ENCODE data around the gene STARD3.

Gene STARD3

DNA sequence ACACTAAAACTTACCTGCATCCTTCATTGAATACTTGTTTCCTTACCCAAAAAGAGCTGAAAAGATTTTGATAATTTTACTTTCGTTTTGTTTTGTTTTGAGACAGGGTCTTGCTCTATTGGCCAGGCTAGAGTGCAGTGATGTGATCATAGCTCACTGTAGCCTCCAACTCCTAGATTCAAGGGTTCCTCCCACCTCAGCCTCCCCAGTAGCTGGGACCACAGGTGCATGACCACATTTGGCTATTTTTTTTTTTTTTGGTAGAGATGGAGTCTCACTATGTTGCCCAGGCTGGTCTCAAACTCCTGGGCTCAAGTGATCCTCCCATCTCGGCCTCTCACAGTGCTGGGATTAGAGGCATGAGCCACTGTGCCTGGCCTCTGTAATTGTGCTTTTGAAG is 18.2 kb downstream of the STARD3 start:
- H3K4me3 ChIP-seq (ENCODE audit: low read depth, low read length): no peak overlapping the region
- TF ChIP-seq, protein P1, sequence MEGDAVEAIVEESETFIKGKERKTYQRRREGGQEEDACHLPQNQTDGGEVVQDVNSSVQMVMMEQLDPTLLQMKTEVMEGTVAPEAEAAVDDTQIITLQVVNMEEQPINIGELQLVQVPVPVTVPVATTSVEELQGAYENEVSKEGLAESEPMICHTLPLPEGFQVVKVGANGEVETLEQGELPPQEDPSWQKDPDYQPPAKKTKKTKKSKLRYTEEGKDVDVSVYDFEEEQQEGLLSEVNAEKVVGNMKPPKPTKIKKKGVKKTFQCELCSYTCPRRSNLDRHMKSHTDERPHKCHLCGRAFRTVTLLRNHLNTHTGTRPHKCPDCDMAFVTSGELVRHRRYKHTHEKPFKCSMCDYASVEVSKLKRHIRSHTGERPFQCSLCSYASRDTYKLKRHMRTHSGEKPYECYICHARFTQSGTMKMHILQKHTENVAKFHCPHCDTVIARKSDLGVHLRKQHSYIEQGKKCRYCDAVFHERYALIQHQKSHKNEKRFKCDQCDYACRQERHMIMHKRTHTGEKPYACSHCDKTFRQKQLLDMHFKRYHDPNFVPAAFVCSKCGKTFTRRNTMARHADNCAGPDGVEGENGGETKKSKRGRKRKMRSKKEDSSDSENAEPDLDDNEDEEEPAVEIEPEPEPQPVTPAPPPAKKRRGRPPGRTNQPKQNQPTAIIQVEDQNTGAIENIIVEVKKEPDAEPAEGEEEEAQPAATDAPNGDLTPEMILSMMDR (IDR thresholded peaks at IDR 0.05; ENCODE audit: control insufficient read depth, extremely low read depth, insufficient read depth): no peak
- no peak for DNase-seq (ENCODE audit: low read depth)

DNA sequence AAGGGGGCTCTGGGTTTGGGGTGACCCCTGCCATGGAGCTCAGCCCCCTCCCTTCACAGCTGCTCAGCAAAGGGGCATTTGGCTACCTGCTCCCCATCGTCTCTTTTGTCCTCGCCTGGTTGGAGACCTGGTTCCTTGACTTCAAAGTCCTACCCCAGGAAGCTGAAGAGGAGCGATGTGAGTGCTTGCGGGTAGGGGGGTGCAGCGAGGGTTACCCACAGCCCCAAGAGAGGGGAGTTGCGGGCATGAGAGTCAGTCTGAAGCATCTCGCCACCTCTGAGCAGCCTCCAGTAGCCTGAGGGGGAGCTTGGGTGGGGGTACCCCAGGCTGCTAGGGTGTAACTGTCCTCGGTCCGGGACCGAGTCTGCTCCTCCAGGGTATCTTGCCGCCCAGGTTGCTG is 21.4 kb downstream of the STARD3 start:
- TF ChIP-seq, protein P1 (IDR thresholded peaks at IDR 0.05; ENCODE audit: control insufficient read depth, extremely low read depth, insufficient read depth): no peak
- DNase-seq (ENCODE audit: low read depth): no peak
- no peak overlapping the region for H3K4me3 ChIP-seq (ENCODE audit: low read depth, low read length)

DNA sequence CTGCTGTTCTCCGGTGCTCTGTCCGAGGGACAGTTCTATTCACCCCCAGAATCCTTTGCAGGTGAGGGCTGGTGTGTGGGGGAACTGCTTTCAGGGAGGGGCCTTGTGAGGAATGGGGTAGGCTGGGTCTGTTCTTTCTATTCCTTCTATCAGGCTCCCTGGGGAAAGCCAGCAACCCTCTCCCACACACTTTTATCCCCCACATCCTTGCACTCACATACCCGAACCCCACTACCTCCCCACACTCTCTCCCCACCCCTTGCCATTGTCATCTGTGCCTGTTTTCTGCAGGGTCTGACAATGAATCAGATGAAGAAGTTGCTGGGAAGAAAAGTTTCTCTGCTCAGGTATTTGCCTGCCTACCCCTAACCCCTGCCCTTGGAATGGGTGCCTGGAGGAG is 21.8 kb downstream of the STARD3 start:
- no peak overlapping the region for H3K4me3 ChIP-seq (ENCODE audit: low read depth, low read length)
- DNase-seq (ENCODE audit: low read depth): no peak
- TF ChIP-seq, protein P1 (IDR thresholded peaks at IDR 0.05; ENCODE audit: control insufficient read depth, extremely low read depth, insufficient read depth): no peak

DNA sequence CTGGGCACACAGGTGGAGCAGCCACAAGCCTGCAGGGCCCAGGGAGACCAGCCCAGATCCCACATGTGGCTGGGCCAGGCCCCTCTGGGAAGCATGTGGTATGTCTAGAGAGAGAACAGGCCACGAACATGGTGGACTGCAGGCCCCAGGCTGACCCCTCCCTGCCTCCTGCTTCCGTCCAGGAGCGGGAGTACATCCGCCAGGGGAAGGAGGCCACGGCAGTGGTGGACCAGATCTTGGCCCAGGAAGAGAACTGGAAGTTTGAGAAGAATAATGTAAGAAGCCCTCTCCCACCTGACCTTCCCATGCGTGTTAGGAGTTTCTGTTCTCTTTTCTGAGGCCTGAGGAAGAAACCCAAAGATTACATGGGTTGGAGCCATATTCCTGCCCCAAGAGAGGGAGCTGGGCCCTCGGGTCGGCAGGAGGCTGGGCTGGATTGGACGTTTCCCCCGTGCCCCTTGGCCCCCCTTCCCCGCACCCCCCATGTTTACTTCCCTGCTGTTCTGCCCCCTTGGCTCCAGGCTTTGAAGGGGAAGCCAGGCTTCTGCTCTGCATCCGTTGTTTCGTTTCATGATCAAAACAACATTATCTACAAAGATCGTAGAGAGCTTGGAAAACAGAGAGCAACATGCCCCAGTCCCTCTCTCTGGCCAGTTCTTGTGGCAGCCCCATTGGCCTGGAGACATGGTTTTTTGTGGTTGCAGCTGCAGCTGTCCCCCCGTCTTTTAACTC is 22.5 kb downstream of the STARD3 start:
- DNase-seq (ENCODE audit: low read depth): no peak
- TF ChIP-seq, protein P1 (IDR thresholded peaks at IDR 0.05; ENCODE audit: control insufficient read depth, extremely low read depth, insufficient read depth): no peak
- no peak overlapping the region for H3K4me3 ChIP-seq (ENCODE audit: low read depth, low read length)

DNA sequence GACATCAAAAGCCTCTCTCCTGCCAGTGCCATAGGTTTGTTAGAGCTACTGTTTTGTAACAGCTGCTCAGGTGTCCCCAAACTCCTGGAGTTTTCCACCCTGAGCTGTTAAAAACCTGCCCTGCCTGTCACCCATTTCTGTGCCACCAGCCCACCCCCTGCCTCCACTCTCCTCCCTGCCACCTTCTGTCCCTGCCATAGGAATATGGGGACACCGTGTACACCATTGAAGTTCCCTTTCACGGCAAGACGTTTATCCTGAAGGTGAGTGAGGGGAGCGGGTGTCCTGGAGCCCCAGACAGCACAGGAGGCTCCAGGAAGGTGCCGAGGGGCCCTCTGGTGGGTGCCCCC is 23.0 kb downstream of the STARD3 start:
- DNase-seq (ENCODE audit: low read depth): no peak
- H3K4me3 ChIP-seq (ENCODE audit: low read depth, low read length): no peak overlapping the region
- TF ChIP-seq, protein P1 (IDR thresholded peaks at IDR 0.05; ENCODE audit: control insufficient read depth, extremely low read depth, insufficient read depth): no peak

DNA sequence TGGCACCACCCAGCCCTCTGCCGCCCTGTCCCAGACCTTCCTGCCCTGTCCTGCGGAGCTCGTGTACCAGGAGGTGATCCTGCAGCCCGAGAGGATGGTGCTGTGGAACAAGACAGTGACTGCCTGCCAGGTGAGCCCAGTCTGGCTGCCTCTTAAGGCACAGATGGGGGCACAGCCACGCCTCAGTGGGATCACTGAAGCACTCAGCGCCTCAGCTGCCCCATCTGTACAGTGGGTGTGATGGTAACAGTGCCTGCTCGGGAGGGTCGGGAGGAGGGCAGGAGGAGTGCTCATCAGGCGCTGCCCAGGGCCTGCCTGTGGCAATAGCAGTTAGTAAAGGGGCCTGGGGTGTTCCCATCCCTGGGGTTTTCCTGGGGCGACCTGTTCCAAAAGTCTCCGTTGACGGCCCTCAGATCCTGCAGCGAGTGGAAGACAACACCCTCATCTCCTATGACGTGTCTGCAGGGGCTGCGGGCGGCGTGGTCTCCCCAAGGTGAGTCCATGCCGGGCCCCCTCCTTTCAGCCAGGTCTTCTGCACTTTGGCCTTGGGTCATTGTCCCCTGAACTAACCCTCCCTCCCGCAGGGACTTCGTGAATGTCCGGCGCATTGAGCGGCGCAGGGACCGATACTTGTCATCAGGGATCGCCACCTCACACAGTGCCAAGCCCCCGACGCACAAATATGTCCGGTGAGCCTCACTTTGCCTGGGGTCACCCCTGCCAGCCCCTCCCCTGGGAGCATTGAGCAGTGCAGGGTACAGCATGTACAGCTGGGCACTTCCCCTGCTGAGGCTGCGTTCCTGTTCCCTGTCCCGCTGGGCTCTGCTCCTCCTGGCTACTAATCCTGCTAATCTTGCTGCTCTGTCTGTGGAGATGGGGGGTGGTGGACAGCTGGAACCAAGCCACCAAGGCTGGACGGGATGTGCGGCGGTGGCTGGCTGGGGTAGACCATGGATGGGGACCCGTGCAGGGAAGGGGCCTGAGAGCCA is 23.7 kb downstream of the STARD3 start:
- no peak overlapping the region for H3K4me3 ChIP-seq (ENCODE audit: low read depth, low read length)
- TF ChIP-seq, protein P1 (IDR thresholded peaks at IDR 0.05; ENCODE audit: control insufficient read depth, extremely low read depth, insufficient read depth): no peak
- no peak for DNase-seq (ENCODE audit: low read depth)
